Aorta (tissue), 5 donors: Measurements from ENCODE around the gene DDI1. TPM values are rescaled to one million over a fixed set of nuclear protein-coding genes. Genes with fewer than 3 reads are reported as not detected.

ENCODE experiments used
- ATAC-seq: fragments of 200-7000 bp; cut with Tn5 transposase; one replicate; pipeline ENCODE4 v1.9.1; 2022; ENCODE audit warnings: moderate library complexity; ENCODE audit not compliant: low FRiP score
- DNase-seq, 2 donors: peaks; one replicate each; pipeline ENCODE4 v3.0.0-alpha.2; 2020
- H3K27ac ChIP-seq, 2 donors: one replicate each; pipeline ENCODE4 v1.5.1; 2013; ENCODE audit warnings: low read length in 2 of 2, mild to moderate bottlenecking in 2 of 2, moderate library complexity in 2 of 2, control low read depth in 1 of 2, inconsistent platforms in 1 of 2, low read depth in 1 of 2
- H3K27me3 ChIP-seq, 2 donors: one replicate each; pipeline ENCODE4 v1.6.1; 2013; ENCODE audit warnings: control low read depth in 1 of 2, low read length in 1 of 2, mild to moderate bottlenecking in 1 of 2, moderate library complexity in 1 of 2; ENCODE audit not compliant: insufficient read depth in 2 of 2, control insufficient read depth in 1 of 2
- H3K36me3 ChIP-seq, 2 donors: one replicate each; pipeline ENCODE4 v1.6.1; 2013; ENCODE audit warnings: control low read depth in 1 of 2, low read length in 1 of 2, mild to moderate bottlenecking in 1 of 2; ENCODE audit not compliant: insufficient read depth in 2 of 2, control insufficient read depth in 1 of 2
- H3K4me1 ChIP-seq, 2 donors: one replicate each; pipeline ENCODE4 v1.6.1; 2013; ENCODE audit warnings: low read length in 2 of 2, control low read depth in 1 of 2, mild to moderate bottlenecking in 1 of 2, moderate library complexity in 1 of 2; ENCODE audit not compliant: insufficient read depth in 2 of 2, control insufficient read depth in 1 of 2
- H3K4me3 ChIP-seq, 2 donors: one replicate each; pipeline ENCODE4 v1.5.1; 2013; ENCODE audit warnings: low read length in 2 of 2, control low read depth in 1 of 2, mild to moderate bottlenecking in 1 of 2
- H3K9me3 ChIP-seq: one replicate; pipeline ENCODE4 v1.6.1; 2013; ENCODE audit warnings: mild to moderate bottlenecking, low read length; ENCODE audit not compliant: control insufficient read depth
- WGBS, 2 donors: extraction: QIAGEN DNeasy Blood & Tissue Kit; methylation state at CpG; one replicate each; pipeline ENCODE4 v1.1.7; 2013; 5-methylcytosine and 5-hydroxymethylcytosine counted together
- intact Hi-C, 2 donors: fragments of 100-400 bp; cut with DNase I; formaldehyde crosslinking; loops; one replicate each; pipeline versions ENCODE4 v1.14.2 to v1.15.0; 2022
- polyA plus RNA-seq, 2 donors: library from polyadenylated mRNA; stranded (reverse); fragments of 200-250 nt; gene quantifications; one replicate each; pipeline ENCODE4 v1.2.3, GENCODE V29; 2013
- total RNA-seq, 2 donors: library from RNA; stranded (reverse); fragmentation: NEBNext Ultra II Directional; extraction: Animal tissue kit (Norgen Biotek cat#: 25700); gene quantifications; one replicate each; pipeline ENCODE4 v1.2.1, GENCODE V29; 2021
- donor health status: healthy with polysubstance abuse.
- donor health status: Bipolar disorder and iron deficiency.
- donor health status: DM: no; HTN: no; CAD: no.
- donor health status: DM: no; HTN: no; CAD: no.
- donor health status: DM: yes; HTN: yes; CAD: no.

Gene DDI1
- total and polyA plus RNA-seq, 4 donors, result not detected

DNA sequence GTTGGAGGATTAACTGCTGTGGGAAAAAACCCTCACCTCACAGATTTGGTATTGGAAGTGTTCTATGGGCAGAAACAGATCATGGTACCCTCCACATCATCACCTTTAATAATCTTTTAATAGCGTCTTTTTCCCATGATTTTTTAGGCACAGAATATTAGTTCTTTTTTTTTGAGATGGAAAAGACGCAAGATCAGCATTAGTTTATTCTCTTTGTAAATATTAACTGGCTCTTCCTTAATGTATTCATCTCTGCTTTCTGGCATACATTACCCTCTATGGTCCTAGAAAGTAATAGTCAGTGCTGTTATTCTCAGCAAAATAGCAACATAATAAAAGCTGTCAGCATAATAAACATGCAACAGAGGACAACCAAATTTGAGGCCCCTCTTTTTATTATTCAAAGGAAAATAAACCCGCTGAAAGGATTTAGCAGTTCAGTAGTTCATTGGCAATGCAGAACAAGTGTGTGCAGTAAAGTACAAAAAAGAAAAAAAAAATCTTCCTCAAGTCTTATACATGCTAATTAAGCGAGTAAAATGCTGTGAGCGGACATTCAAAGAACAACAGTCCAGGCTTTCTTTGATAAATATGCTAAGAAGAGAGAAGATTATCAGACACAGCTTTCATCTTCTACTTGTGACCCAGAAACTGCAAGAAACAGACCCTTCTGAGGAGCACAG, 37.5 kb upstream of the DDI1 start:
- DNase-seq, result no peak
- no peaks in the 10 kb centered on the region for H3K9me3 ChIP-seq
- H3K27me3 ChIP-seq, result no peaks in the 10 kb centered on the region
- no peak for ATAC-seq
- no peak overlapping the region for H3K27ac ChIP-seq
- no peaks in the 10 kb centered on the region for H3K36me3 ChIP-seq
- H3K4me1 ChIP-seq, result peaks cover 0 to 4% of the 10 kb centered on the region in 2 donors
- 97 to 98% methylated on average over 5 of the region's 5 CpGs for WGBS, 2 donors
- no peak overlapping the region for H3K4me3 ChIP-seq
- intact Hi-C loops, result no loop called here

GRCh38 chr11:104000798-104001197, 35.6 kb upstream of the DDI1 start:
- Histone ChIP-seq H3K4me3 (no peak overlapping the region), H3K4me1 (peaks cover 0 to 4% of the 10 kb centered on the region in 2 donors), H3K36me3 (no peaks in the 10 kb centered on the region), H3K9me3 (no peaks in the 10 kb centered on the region), H3K27me3 (no peaks in the 10 kb centered on the region), H3K27ac (no peak overlapping the region)
- peak in 1 of 2 donors; percentile 36 for DNase-seq
- 19 to 22% methylated on average over 5 of the region's 5 CpGs for WGBS, 2 donors
- intact Hi-C loops, result no loop called here
- ATAC-seq, result no peak

DNA sequence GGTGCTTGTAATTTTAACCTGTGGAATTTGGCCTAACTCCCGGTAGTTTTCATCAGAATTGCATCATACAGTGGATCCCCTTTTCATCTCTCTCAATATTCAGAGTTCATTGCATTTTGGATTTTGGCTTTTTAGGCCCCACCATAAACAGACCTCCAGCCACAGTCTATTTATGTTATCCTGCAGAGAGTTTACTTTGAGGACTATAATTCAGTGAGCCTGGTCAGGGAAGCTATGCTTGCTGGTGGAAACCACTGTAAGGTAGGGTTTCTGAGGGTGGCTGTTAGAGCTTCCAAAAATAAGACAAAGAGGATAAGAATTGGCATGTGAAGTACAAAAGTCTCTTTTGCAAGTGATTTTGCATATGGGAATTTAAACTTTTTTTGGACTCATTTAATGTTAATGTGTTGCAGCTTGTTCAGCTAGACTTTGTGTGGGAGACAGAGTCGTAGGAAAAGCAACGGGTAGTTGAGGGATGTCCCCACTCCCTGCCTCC, 34.8 kb upstream of the DDI1 start:
- Histone ChIP-seq H3K36me3 (no peaks in the 10 kb centered on the region), H3K27ac (no peak overlapping the region), H3K9me3 (no peaks in the 10 kb centered on the region), H3K4me3 (no peak overlapping the region), H3K27me3 (no peaks in the 10 kb centered on the region), H3K4me1 (peaks cover 0 to 4% of the 10 kb centered on the region in 2 donors)
- ATAC-seq (no peak), DNase-seq (no peak)
- intact Hi-C loops, result no loop called here
- WGBS, 2 donors, result 85 to 86% methylated on average over 3 of the region's 3 CpGs

DNA sequence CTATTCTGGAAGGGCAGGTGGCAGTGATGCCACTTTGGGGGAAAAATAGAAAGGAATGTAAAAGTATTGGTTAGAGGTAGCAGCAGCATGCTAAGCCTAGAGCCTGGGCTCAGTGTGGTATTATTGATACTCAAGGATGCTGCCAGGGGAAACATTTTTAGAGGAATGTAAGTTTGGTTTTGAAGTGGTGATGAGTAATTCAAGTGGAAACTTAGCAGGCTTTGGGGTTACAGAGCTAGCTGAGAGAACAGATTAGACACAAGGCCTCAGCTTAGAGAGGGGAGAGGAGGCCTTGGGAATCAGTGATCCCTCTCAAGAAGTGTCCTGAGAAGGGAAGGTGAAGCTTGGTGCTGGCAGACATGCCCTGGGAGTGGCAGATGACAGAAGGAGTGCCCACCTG, 32.9 kb upstream of the DDI1 start:
- ATAC-seq (no peak), DNase-seq (no peak)
- Histone ChIP-seq H3K36me3 (no peaks in the 10 kb centered on the region), H3K27ac (no peak overlapping the region), H3K4me3 (no peak overlapping the region), H3K27me3 (no peaks in the 10 kb centered on the region), H3K4me1 (peaks cover 0 to 4% of the 10 kb centered on the region in 2 donors), H3K9me3 (no peaks in the 10 kb centered on the region)
- intact Hi-C loops, result no loop called here

GRCh38 chr11:104005234-104005855, 31.1 kb upstream of the DDI1 start:
- Histone ChIP-seq H3K9me3 (no peaks in the 10 kb centered on the region), H3K4me3 (no peak overlapping the region), H3K27ac (no peak overlapping the region), H3K27me3 (no peaks in the 10 kb centered on the region), H3K4me1 (peaks cover 0 to 4% of the 10 kb centered on the region in 2 donors), H3K36me3 (no peaks in the 10 kb centered on the region)
- ATAC-seq (no peak), DNase-seq (no peak)
- WGBS, 2 donors, result 35 to 40% methylated on average over 2 of the region's 2 CpGs
- intact Hi-C loops, result no loop called here

GRCh38 chr11:104009744-104010143, 26.7 kb upstream of the DDI1 start:
- Histone ChIP-seq H3K4me3 (no peak overlapping the region), H3K4me1 (no peaks in the 10 kb centered on the region), H3K9me3 (no peaks in the 10 kb centered on the region), H3K27me3 (no peaks in the 10 kb centered on the region), H3K36me3 (no peaks in the 10 kb centered on the region), H3K27ac (no peak overlapping the region)
- ATAC-seq (no peak), DNase-seq (no peak)
- 55 to 59% methylated on average over 3 of the region's 3 CpGs for WGBS, 2 donors
- intact Hi-C loops, result no loop called here

DNA sequence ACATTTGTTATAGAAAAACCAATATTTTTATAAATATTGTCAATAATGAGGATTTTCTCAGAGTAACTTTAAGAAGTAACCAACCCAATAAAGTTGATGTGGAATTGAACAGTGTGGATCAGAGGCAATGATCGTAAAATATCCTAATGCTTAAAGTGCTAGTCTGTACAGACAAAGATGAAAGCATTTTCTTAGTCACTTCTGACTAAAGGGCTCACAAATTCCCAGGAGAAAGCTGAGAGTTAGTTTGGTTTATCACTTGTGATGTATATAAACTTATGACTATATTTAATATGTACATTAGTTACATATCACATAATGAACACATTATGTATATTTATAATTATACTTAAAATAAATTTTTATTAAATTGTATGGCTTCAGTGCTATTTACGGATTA, 25.4 kb upstream of the DDI1 start:
- H3K9me3 ChIP-seq, result no peaks in the 10 kb centered on the region
- ATAC-seq (no peak), DNase-seq (no peak)
- H3K27ac ChIP-seq, result no peak overlapping the region
- H3K27me3 ChIP-seq, result no peaks in the 10 kb centered on the region
- H3K4me3 ChIP-seq, result no peak overlapping the region
- no peaks in the 10 kb centered on the region for H3K36me3 ChIP-seq
- no peaks in the 10 kb centered on the region for H3K4me1 ChIP-seq
- 91 to 94% methylated on average over 2 of the region's 2 CpGs for WGBS, 2 donors
- intact Hi-C loops, result no loop called here

GRCh38 chr11:104015649-104016415, 20.6 kb upstream of the DDI1 start:
- no peaks in the 10 kb centered on the region for H3K36me3 ChIP-seq
- no peak overlapping the region for H3K27ac ChIP-seq
- H3K27me3 ChIP-seq, result no peaks in the 10 kb centered on the region
- 76 to 85% methylated on average over 3 of the region's 3 CpGs for WGBS, 2 donors
- DNase-seq, result no peak
- H3K9me3 ChIP-seq, result no peaks in the 10 kb centered on the region
- no peak overlapping the region for H3K4me3 ChIP-seq
- intact Hi-C loops, result no loop called here
- no peak for ATAC-seq
- H3K4me1 ChIP-seq, result no peaks in the 10 kb centered on the region
